PFSK-1 (cell line): ENCODE results near the gene PRSS3.

Experiments
- FOXP2 ChIP-seq: optimal IDR thresholded peaks from 2 replicates; pipeline ENCODE3; 2011; ENCODE audit warnings: borderline replicate concordance, control low read depth, inconsistent platforms; ENCODE audit not compliant: insufficient read depth; ENCODE audit errors: extremely low read length, extremely low read depth
- POLR2AphosphoS5 ChIP-seq: IDR thresholded peaks from 2 replicates; pipeline ENCODE4 v1.6.1; 2012; ENCODE audit warnings: low read depth, mild to moderate bottlenecking, control low read depth, low read length, moderate library complexity
- SIN3A ChIP-seq: IDR thresholded peaks from 2 replicates; pipeline ENCODE4 v1.6.1; 2012; ENCODE audit warnings: mild to moderate bottlenecking, low read length, moderate library complexity, borderline replicate concordance; ENCODE audit not compliant: insufficient read depth
- TAF1 ChIP-seq: IDR thresholded peaks from 2 replicates; pipeline ENCODE4 v1.6.1; 2012; ENCODE audit warnings: low read length, control low read depth, borderline replicate concordance; ENCODE audit not compliant: insufficient read depth
- TF ChIP-seq, protein P1 (sequence below), 2 experiments: IDR thresholded peaks; 2 replicates each; pipeline versions ENCODE4 v1.6.1 to v1.8.0; 2011 to 2012; ENCODE audit warnings: low read depth in 2 of 2, low read length in 2 of 2, control low read depth in 1 of 2, inconsistent platforms in 1 of 2, mild to moderate bottlenecking in 1 of 2, moderate library complexity in 1 of 2; ENCODE audit not compliant: insufficient read depth in 1 of 2

- TF ChIP-seq POLR2AphosphoS5 (no peak), TAF1 (no peak), FOXP2 (no peak), SIN3A (no peak)
- TF ChIP-seq, protein P1, sequence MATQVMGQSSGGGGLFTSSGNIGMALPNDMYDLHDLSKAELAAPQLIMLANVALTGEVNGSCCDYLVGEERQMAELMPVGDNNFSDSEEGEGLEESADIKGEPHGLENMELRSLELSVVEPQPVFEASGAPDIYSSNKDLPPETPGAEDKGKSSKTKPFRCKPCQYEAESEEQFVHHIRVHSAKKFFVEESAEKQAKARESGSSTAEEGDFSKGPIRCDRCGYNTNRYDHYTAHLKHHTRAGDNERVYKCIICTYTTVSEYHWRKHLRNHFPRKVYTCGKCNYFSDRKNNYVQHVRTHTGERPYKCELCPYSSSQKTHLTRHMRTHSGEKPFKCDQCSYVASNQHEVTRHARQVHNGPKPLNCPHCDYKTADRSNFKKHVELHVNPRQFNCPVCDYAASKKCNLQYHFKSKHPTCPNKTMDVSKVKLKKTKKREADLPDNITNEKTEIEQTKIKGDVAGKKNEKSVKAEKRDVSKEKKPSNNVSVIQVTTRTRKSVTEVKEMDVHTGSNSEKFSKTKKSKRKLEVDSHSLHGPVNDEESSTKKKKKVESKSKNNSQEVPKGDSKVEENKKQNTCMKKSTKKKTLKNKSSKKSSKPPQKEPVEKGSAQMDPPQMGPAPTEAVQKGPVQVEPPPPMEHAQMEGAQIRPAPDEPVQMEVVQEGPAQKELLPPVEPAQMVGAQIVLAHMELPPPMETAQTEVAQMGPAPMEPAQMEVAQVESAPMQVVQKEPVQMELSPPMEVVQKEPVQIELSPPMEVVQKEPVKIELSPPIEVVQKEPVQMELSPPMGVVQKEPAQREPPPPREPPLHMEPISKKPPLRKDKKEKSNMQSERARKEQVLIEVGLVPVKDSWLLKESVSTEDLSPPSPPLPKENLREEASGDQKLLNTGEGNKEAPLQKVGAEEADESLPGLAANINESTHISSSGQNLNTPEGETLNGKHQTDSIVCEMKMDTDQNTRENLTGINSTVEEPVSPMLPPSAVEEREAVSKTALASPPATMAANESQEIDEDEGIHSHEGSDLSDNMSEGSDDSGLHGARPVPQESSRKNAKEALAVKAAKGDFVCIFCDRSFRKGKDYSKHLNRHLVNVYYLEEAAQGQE (IDR thresholded peaks at IDR 0.05; ENCODE audit: insufficient read depth in 1 of 2, low read depth in 2 of 2, low read length in 2 of 2) = no peak
Measured at GRCh38 chr9:33751536-33752129, 43.7 kb upstream of the PRSS3 start.
